Left cardiac atrium (tissue), 4 donors: Measurements from ENCODE around the gene SCAP. TPM values are rescaled to one million over a fixed set of nuclear protein-coding genes. Genes with fewer than 3 reads are reported as not detected.
A peak's percentile ranks its signal among the peaks of the same experiment; 100 is the strongest.

Experiments used
- ATAC-seq, 2 donors: fragments of 200-7000 bp; cut with Tn5 transposase; one replicate each; pipeline ENCODE4 v1.9.1; 2020; ENCODE audit warnings: mild to moderate bottlenecking in 2 of 2, moderate library complexity in 2 of 2
- DNase-seq: peaks from one replicate; pipeline ENCODE4 v3.0.0-alpha.2; 2020
- intact Hi-C, 2 donors: fragments of 100-400 bp; cut with DNase I; formaldehyde crosslinking; loops; one replicate each; pipeline versions ENCODE4 v1.14.1 to v1.15.1; 2022 to 2023
- total RNA-seq, 2 donors: library from RNA; stranded (reverse); fragmentation: NEBNext Ultra II Directional; extraction: Animal tissue kit (Norgen Biotek cat#: 25700); gene quantifications; one replicate each; pipeline ENCODE4 v1.2.1, GENCODE V29; 2021
- donor health status: DM: no; HTN: yes; CAD: no.
- donor health status: DM: no; HTN: yes; CAD: no; lungs with severe emphysema.
- donor health status: DM: yes; HTN: yes; CAD: no.
- donor health status: Dilated cardiomyopathy.

Gene SCAP
- total RNA-seq, 2 donors from 2014 or later = 41.5 to 49.1 TPM

DNA sequence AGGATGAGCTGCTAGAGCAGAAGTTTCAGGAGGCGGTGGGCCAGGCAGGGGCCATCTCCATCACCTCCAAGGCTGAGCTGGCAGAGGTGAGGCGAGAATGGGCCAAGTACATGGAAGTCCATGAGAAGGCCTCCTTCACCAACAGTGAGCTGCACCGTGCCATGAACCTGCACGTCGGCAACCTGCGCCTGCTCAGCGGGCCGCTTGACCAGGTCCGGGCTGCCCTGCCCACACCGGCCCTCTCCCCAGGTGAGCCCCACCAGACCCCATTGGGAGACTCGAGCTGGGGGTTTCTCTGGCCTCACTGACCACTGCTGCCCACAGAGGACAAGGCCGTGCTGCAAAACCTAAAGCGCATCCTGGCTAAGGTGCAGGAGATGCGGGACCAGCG lies 66.9 kb downstream of the SCAP start:
- intact Hi-C loops = no loop called here
- DNase-seq (no peak), ATAC-seq (no peak)

DNA sequence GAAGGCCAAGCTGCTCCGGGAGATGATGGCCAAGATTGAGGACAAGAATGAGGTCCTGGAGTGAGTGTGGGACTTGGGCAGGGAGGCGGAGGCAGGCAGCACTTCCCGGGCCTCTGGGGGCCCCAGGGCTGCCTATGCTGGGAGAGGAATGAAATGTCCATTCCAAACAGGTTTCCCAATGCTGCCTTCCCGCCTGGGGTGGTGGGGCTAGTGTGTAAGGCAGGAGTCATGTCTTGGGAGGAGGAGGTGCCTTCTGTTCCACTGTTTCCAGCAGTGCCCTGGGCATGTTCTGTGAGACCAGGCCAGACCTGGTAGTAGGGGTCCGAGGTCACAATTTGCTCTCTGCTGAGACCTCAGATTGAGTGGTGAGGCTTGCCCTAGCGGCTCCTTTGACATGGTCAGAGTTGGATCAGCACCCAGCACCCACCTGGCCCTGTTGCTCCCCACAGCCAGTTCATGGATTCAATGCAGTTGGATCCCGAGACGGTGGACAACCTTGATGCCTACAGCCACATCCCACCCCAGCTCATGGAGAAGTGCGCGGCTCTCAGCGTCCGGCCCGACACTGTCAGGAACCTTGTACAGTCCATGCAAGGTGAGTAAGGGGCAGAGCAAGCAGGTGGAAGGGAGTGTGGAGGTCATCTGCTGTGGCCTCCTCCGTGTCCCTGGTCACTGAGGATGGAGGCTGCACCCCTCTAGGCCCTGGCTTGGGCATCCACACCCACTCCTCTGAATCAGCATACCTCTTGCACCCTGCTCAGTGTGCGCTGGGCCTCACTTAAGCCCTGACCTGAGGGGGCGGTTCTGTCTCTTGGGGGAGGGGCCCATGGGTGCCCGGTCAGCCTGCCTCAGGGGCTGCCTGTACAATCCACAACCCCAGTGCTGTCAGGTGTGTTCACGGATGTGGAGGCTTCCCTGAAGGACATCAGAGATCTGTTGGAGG lies 67.6 kb downstream of the SCAP start:
- intact Hi-C loops = no loop called here
- ATAC-seq (peak in 1 of 2 donors; percentile 16), DNase-seq (no peak)

- ATAC-seq (no peak), DNase-seq (no peak)
- intact Hi-C loops = no loop called here
Measured at GRCh38 chr3:47407237-47407636, 68.5 kb downstream of the SCAP start.

- ATAC-seq = no peak
- intact Hi-C loops = no loop called here
- no peak for DNase-seq
Measured at GRCh38 chr3:47406762-47407149, 69.0 kb downstream of the SCAP start.

GRCh38 chr3:47405820-47406761 lies 69.7 kb downstream of the SCAP start:
- DNase-seq (no peak), ATAC-seq (no peak)
- intact Hi-C loops = no loop called here

DNA sequence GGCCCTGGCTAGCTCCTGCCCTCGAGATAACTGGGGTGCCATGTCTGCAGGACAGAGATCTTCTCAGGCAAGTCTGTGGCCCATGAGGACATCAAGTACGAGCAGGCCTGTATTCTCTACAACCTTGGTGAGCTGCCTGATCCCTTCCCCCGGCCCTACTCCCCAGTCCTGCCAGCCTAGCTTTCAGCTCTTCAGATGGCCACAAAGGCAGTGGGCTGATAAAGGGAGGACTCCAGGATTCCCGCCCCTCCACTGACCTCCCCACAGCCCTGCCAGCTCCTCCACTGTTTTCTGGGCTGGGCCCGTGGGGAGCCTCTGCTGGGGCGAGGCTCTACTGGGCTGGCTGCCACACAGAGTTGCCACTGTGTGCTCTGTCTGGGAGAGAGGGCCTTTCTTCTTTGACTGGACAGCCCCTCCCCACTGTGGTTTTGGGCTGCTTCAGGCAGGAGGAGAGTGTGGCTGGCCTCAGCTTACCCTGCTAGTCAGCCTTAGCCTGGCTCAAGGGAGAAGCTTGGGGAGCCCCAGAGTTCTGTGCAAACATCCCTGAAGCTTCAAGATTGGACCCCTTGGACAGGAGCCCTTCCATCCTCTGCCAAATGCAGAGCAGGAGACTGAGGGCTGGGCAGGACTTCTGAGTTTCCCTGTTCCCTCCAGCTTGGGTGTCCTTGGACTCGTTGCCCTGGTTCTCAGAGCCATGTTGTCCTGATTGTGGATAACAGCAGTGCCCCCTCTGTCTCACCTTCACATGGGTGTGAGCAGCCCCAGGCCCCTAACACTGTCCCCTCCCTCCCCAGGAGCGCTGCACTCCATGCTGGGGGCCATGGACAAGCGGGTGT lies 70.6 kb downstream of the SCAP start:
- intact Hi-C loops = no loop called here
- ATAC-seq (peak; percentile 77 to 87), DNase-seq (no peak)

- intact Hi-C loops = no loop called here
- DNase-seq (no peak), ATAC-seq (no peak)
Measured at GRCh38 chr3:47404431-47404876, 71.3 kb downstream of the SCAP start.

DNA sequence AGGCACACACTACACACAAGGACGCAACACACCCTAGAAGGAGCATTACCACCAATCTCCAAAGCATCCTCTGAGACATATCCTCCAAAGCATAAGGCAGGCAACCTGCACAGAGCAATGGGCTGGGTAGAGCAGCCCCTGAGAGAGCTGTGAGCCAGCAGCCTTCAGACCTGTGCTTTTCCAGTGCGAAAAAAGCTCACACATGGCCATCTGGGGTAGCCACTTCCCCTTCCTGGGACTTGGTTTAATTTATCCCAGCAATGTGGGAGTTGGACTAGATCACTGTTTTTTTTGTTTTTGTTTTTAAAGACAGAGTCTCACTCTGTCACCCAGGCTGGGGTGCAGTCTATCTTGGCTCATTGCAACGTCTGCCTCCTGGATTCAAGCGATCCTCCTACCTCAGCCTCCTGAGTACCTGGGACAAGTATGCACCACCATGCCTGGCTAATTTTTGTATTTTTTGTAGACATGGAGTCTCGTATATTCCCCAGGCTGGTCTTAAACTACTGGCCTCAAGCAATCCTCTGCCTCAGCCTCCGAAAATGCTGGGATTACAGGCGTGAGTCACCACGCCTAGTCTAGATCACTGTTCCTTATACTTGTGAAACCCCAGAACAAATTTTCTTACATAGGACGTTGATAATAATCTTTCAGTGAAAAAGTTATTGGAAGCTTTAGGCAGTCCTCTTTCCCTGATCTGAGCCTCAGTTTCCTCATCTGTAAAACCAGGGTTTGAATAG lies 76.0 kb downstream of the SCAP start:
- no peak for DNase-seq
- intact Hi-C loops = no loop called here
- ATAC-seq = no peak

DNA sequence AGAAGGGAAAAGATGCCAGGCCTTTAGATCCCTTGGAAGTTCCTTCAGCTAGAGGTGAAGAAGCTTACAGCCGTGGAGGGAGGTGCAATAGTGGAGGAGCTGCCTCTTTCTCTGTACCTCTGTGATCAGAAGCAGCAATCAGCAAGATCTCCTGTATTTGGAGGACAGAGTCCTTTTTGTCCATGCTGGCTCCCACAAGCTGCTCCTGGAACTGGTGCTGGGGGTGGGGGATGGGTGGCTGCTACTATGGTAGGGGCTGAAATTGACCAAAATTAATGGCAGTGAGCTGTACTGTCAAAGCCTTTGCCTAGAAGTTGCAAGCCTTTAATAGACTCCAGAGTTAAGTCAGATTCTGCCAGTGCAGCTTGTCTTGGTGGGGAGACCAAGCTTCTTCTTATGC lies 76.7 kb downstream of the SCAP start:
- intact Hi-C loops = no loop called here
- DNase-seq = no peak
- no peak for ATAC-seq

DNA sequence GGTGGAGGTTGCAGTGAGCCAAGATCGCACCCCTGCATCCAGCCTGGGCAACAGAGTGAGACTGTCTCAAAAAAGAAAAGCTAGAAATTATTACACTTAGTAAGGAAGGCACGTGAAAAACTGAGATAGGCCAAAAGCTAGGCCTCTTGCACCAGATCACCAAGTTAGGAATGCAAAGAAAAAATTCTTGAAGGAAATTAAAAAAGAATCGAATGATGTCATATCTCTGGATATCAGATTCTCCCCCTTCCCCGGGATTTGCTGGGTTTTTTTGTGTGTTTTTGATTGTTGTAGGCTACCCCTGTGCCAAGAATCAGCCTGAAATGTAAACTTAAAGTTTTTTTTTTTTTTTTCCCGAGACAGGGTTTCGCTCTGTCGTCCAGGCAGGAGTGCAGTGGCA lies 77.5 kb downstream of the SCAP start:
- intact Hi-C loops = no loop called here
- DNase-seq (no peak), ATAC-seq (no peak)

- no peak for DNase-seq
- intact Hi-C loops = no loop called here
- peak; percentile 12 to 55 for ATAC-seq
Measured at GRCh38 chr3:47394881-47395280, 80.9 kb downstream of the SCAP start.

GRCh38 chr3:47394140-47394870 lies 81.4 kb downstream of the SCAP start:
- intact Hi-C loops = no loop called here
- no peak for DNase-seq

GRCh38 chr3:47392933-47393332 lies 82.8 kb downstream of the SCAP start:
- DNase-seq (no peak), ATAC-seq (no peak)
- intact Hi-C loops = no loop called here

More at GRCh38 chr3:47394140-47394870, 81.4 kb downstream of the SCAP start:
- peak; percentile 8 to 32 for ATAC-seq

- DNase-seq (no peak), ATAC-seq (no peak)
- intact Hi-C loops = loop anchor here in 1 of 2 donors (10.0 kb wide), 1 partner anchor 461 kb away; no protein-coding TSS in a partner anchor
Measured at GRCh38 chr3:47385796-47386195, 89.9 kb downstream of the SCAP start.

DNA sequence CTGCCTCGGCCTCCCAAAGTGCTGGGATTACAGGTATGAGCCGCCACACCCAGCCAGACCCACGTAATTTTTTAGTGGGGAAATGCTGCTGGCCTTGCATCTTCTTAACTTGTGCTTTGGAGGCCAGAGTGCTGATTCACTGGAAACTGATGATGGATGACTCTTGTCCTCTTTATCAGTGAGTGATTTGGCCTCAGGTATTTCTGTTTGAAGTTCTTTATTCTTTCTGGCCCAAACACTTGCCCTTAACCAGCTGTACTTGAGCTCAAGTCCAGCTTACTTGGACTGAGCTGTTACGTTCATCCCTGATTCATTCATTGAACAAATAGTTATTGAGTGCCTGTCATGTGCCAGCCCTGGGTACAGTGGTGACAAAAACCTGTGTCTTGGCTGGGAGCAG lies 90.7 kb downstream of the SCAP start:
- no peak for ATAC-seq
- no peak for DNase-seq
- intact Hi-C loops = loop anchor here in 1 of 2 donors (10.0 kb wide), 1 partner anchor 460 kb away; no protein-coding TSS in a partner anchor

GRCh38 chr3:47384425-47384824 lies 91.3 kb downstream of the SCAP start:
- ATAC-seq (no peak), DNase-seq (no peak)
- intact Hi-C loops = loop anchor here in 1 of 2 donors (10.0 kb wide), 1 partner anchor 460 kb away; no protein-coding TSS in a partner anchor
